IMR-90 (cell line): Measurements from ENCODE around the gene USH2A. TPM values are rescaled to one million over a fixed set of nuclear protein-coding genes. Genes with fewer than 3 reads are reported as not detected.
A peak's percentile ranks its signal among the peaks of the same experiment; 100 is the strongest.

ENCODE experiments used
- ATAC-seq: fragments of 200-7000 bp; cut with Tn5 transposase; 2 replicates; pipeline ENCODE4 v1.9.1; 2020; ENCODE audit warnings: low read depth, mild to moderate bottlenecking, moderate library complexity
- BruUV-seq: library from RNA; stranded (reverse); fragments of 400-500 nt; replicated peaks from 2 replicates; lab custom pipeline; 2021; lab: Mats Ljungman, UMichigan
- CTCF ChIA-PET: fragments of 300-600 bp; formaldehyde crosslinking; extraction: SDS; loops from one replicate; lab custom pipeline; 2021; ENCODE audit warnings: antibody characterized with exemption; lab: Yijun Ruan, JAX
- POLR2A ChIA-PET: fragments of 300-600 bp; sonication (Branson Sonifier 250); formaldehyde crosslinking; loops from one replicate; lab custom pipeline; 2022; ENCODE audit warnings: antibody characterized with exemption; ENCODE audit not compliant: unreplicated experiment; lab: Charles Lee
- DNase-seq: peaks from one replicate; pipeline ENCODE4 v3.0.0; 2013
- H2AFZ ChIP-seq: replicated peaks from 2 replicates; pipeline ENCODE3; 2013; ENCODE audit warnings: low read length, mild to moderate bottlenecking; ENCODE audit not compliant: poor library complexity
- H2AK5ac ChIP-seq: 2 replicates; pipeline ENCODE4 v1.6.1; 2013; ENCODE audit warnings: low read depth, low read length, inconsistent platforms
- H2AK9ac ChIP-seq: replicated peaks from 2 replicates; pipeline ENCODE3; 2013; ENCODE audit warnings: mild to moderate bottlenecking, low read depth, low read length, moderate library complexity; ENCODE audit not compliant: poor library complexity
- H2BK120ac ChIP-seq: 2 replicates; pipeline ENCODE4 v1.6.1; 2013; ENCODE audit warnings: low read depth, low read length, inconsistent platforms
- H2BK15ac ChIP-seq: 3 replicates; pipeline ENCODE4 v1.6.1; 2013; ENCODE audit warnings: low read depth, low read length, inconsistent platforms
- H2BK20ac ChIP-seq: 2 replicates; pipeline ENCODE4 v1.6.1; 2013; ENCODE audit warnings: low read depth, mild to moderate bottlenecking, inconsistent platforms, low read length, moderate library complexity
- H2BK5ac ChIP-seq: 2 replicates; pipeline ENCODE4 v1.6.1; 2013; ENCODE audit warnings: mild to moderate bottlenecking, low read depth, low read length, inconsistent platforms; ENCODE audit not compliant: poor library complexity, severe bottlenecking
- H3K14ac ChIP-seq: replicated peaks from 2 replicates; pipeline ENCODE4 v1.6.1; 2013; ENCODE audit warnings: low read depth, low read length, inconsistent platforms
- H3K18ac ChIP-seq: 2 replicates; pipeline ENCODE4 v1.6.1; 2013; ENCODE audit warnings: low read depth, low read length, control low read depth
- H3K23ac ChIP-seq: 2 replicates; pipeline ENCODE4 v1.6.1; 2013; ENCODE audit warnings: low read depth, low read length, inconsistent platforms
- H3K27ac ChIP-seq: 2 replicates; pipeline ENCODE4 v1.5.1; 2013; ENCODE audit warnings: mild to moderate bottlenecking, control low read depth, low read length; ENCODE audit not compliant: insufficient read depth
- H3K27me3 ChIP-seq: 2 replicates; pipeline ENCODE4 v1.6.1; 2013; ENCODE audit warnings: low read length; ENCODE audit not compliant: control insufficient read depth, insufficient read depth
- H3K36me3 ChIP-seq: 2 replicates; pipeline ENCODE4 v1.6.1; 2013; ENCODE audit warnings: low read length, mixed read lengths; ENCODE audit not compliant: control insufficient read depth, insufficient read depth
- H3K4ac ChIP-seq: 2 replicates; pipeline ENCODE4 v1.6.1; 2013; ENCODE audit warnings: low read depth, low read length, inconsistent platforms
- H3K4me1 ChIP-seq: 2 replicates; pipeline ENCODE4 v1.6.1; 2013; ENCODE audit warnings: low read length, mixed read lengths; ENCODE audit not compliant: control insufficient read depth, insufficient read depth
- H3K4me2 ChIP-seq: 2 replicates; pipeline ENCODE4 v1.6.1; 2013; ENCODE audit warnings: low read depth, mild to moderate bottlenecking, control low read depth, low read length, moderate library complexity
- H3K4me3 ChIP-seq: 2 replicates; pipeline ENCODE4 v1.5.1; 2013; ENCODE audit warnings: low read depth, mild to moderate bottlenecking, control low read depth, low read length, moderate library complexity; ENCODE audit not compliant: insufficient read depth
- H3K56ac ChIP-seq: 2 replicates; pipeline ENCODE4 v1.6.1; 2013; ENCODE audit warnings: low read length, inconsistent platforms; ENCODE audit not compliant: insufficient read depth; ENCODE audit errors: extremely low read depth
- H3K79me1 ChIP-seq, 2 experiments: 2 replicates each; pipeline ENCODE4 v1.6.1; 2013; ENCODE audit warnings: low read length in 2 of 2, inconsistent platforms in 1 of 2, low read depth in 1 of 2
- H3K9ac ChIP-seq: 2 replicates; pipeline ENCODE4 v1.6.1; 2013; ENCODE audit warnings: low read depth, low read length, control low read depth
- H3K9me1 ChIP-seq: 2 replicates; pipeline ENCODE4 v1.6.1; 2013; ENCODE audit warnings: low read length, inconsistent platforms; ENCODE audit not compliant: insufficient read depth
- H3K9me3 ChIP-seq: 2 replicates; pipeline ENCODE4 v1.6.1; 2013; ENCODE audit warnings: low read length; ENCODE audit not compliant: control insufficient read depth, insufficient read depth
- H4K20me1 ChIP-seq: 2 replicates; pipeline ENCODE4 v1.6.1; 2013; ENCODE audit warnings: low read length, inconsistent platforms; ENCODE audit not compliant: insufficient read depth
- H4K5ac ChIP-seq: 2 replicates; pipeline ENCODE4 v1.6.1; 2013; ENCODE audit warnings: mild to moderate bottlenecking, low read depth, low read length, control low read depth
- H4K8ac ChIP-seq, 2 experiments: 2 replicates each; pipeline ENCODE4 v1.6.1; 2013; ENCODE audit warnings: low read depth in 2 of 2, low read length in 2 of 2, control low read depth in 1 of 2, inconsistent platforms in 1 of 2
- H4K91ac ChIP-seq: 2 replicates; pipeline ENCODE4 v1.6.1; 2013; ENCODE audit warnings: low read depth, low read length, inconsistent platforms; ENCODE audit not compliant: insufficient read depth
- POLR2A ChIP-seq: IDR thresholded peaks from 2 replicates; pipeline ENCODE4 v1.6.1; 2012; ENCODE audit warnings: mild to moderate bottlenecking, low read depth, low read length
- WGBS, 2 experiments: methylation state at CpG; one replicate each; pipeline versions ENCODE4 v1.1.5 to v1.1.7; 2013; ENCODE audit warnings: missing lambda C conversion rate in 2 of 2; ENCODE audit not compliant: insufficient read length in 1 of 2; ENCODE audit errors: extremely low coverage in 2 of 2; 5-methylcytosine and 5-hydroxymethylcytosine counted together
- dilution Hi-C: fragments of 300-500 bp; cut with HindIII; formaldehyde crosslinking; loops from one replicate; pipeline ENCODE4 v1.14.3; 2018; ENCODE audit warnings: low sequenced_read_pairs; ENCODE audit not compliant: unreplicated experiment
- in situ Hi-C: fragments of 300-500 bp; cut with MboI; formaldehyde crosslinking; loops from 3 replicates; pipeline ENCODE4 v1.14.3; 2019; ENCODE audit warnings: low sequenced_read_pairs, inconsistent platforms, mixed read lengths
- intact Hi-C: fragments of 100-400 bp; cut with micrococcal nuclease; formaldehyde crosslinking; loops from 2 replicates; pipeline ENCODE4 v1.10.0; 2022
- polyA plus RNA-seq, 3 experiments: library from polyadenylated mRNA; depleted of rRNA; stranded (reverse); fragments of >200 nt; gene quantifications; 2 replicates each; pipeline ENCODE4 v1.2.3, GENCODE V29; 2012; ENCODE audit warnings: low replicate concordance in 1 of 3
- total RNA-seq: library from RNA; depleted of rRNA; stranded (reverse); fragments of >200 nt; gene quantifications from 2 replicates; pipeline ENCODE4 v1.2.3, GENCODE V29; 2012
- TF ChIP-seq, protein P1 (sequence below): fragments of 150-350 bp; IDR thresholded peaks from 2 replicates; pipeline ENCODE4 v1.6.1; 2016; ENCODE audit warnings: low read depth, mild to moderate bottlenecking, low read length, moderate library complexity, borderline replicate concordance

The USH2A gene
- total and polyA plus RNA-seq, 2 of the 4 experiments (the other 2 are of a cell fraction): under 0.01 to 0.02 TPM

DNA sequence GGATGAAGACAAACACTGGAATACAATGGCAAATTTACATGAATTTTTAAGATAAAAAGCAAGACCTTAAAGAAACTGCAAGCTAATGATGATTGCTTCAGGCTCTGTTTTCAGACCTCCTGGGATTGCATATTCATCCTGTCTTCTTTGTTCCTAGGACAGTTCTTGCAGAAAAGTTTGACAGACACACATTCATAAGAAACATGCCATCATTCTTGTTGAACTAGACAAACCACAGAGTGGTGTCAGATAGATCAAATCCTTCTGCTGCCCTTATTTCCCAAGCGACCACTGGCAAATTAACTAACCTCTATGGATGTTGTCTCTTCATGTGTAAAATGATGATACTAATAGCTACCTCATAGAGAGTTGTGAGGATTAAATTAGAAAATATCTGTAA lies 674.8 kb downstream of the USH2A start:
- Histone ChIP-seq H3K36me3 (no peaks in the 10 kb centered on the region), H3K4ac (peak overlapping the region; percentile 81; the same call in 1 of the 2 replicates), H3K4me2 (no peak overlapping the region), H3K9ac (no peak overlapping the region), H3K79me1 (no peaks in the 10 kb centered on the region), H2BK120ac (peak overlapping the region; percentile 93), H3K4me1 (peaks cover 3% of the 10 kb centered on the region; the same call in 1 of the 2 replicates), H3K9me1 (no peaks in the 10 kb centered on the region), H2AK9ac (no peak overlapping the region), H4K20me1 (no peaks in the 10 kb centered on the region), H2BK5ac (peak overlapping the region; percentile 96), H2AK5ac (no peak overlapping the region), H3K27ac (no peak overlapping the region), H3K14ac (peak overlapping the region; percentile 70; the same call in 1 of the 2 replicates), H4K8ac (peak overlapping the region; percentile 54 to 67; a peak in 3 of 4 replicates), H3K27me3 (no peaks in the 10 kb centered on the region), H2BK20ac (peak overlapping the region; percentile 97), H2BK15ac (peak overlapping the region; percentile 86; the same call in 2 of the 3 replicates), H3K18ac (peak overlapping the region; percentile 84; the same call in 1 of the 2 replicates), H2AFZ (no peak overlapping the region), H4K91ac (peak overlapping the region; percentile 85), H3K23ac (peak overlapping the region; percentile 79; the same call in 1 of the 2 replicates), H3K56ac (peak overlapping the region; percentile 46; the same call in 1 of the 2 replicates), H4K5ac (peak overlapping the region; percentile 61; the same call in 1 of the 2 replicates), H3K9me3 (no peaks in the 10 kb centered on the region), H3K4me3 (no peak overlapping the region)
- intact Hi-C loops (no loop called here), dilution Hi-C loops (no loop called here), in situ Hi-C loops (no loop called here)
- CTCF ChIA-PET: interaction anchor here (0.6 to 1.4 kb wide), 2 partner anchors 39 to 66 kb away, joined by 4 read pairs; no protein-coding TSS in a partner anchor
- no peak for ATAC-seq
- TF ChIP-seq, protein P1, sequence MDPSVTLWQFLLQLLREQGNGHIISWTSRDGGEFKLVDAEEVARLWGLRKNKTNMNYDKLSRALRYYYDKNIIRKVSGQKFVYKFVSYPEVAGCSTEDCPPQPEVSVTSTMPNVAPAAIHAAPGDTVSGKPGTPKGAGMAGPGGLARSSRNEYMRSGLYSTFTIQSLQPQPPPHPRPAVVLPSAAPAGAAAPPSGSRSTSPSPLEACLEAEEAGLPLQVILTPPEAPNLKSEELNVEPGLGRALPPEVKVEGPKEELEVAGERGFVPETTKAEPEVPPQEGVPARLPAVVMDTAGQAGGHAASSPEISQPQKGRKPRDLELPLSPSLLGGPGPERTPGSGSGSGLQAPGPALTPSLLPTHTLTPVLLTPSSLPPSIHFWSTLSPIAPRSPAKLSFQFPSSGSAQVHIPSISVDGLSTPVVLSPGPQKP: no peak
- no peak for TF ChIP-seq POLR2A
- WGBS, 2 experiments: no CpG with 5 or more reads among the region's 1 CpG
- POLR2A ChIA-PET: no interaction called here
- DNase-seq: peak; percentile 1
- BruUV-seq: no TSS peak
